H9 (cell line): ENCODE measurements around the gene TP73. TPM values are rescaled to one million over a fixed set of nuclear protein-coding genes. Genes with fewer than 3 reads are reported as not detected.

Source experiments
- DNase-seq: peaks from one replicate; pipeline ENCODE4 v3.0.0-alpha.2; 2017
- H2AFZ ChIP-seq: one replicate; pipeline ENCODE4 v1.6.1; 2013; ENCODE audit warnings: mild to moderate bottlenecking, low read length, control low read depth, moderate library complexity
- H2AK5ac ChIP-seq: 2 replicates; pipeline ENCODE4 v1.6.1; 2013; ENCODE audit warnings: low read length, control low read depth, mixed read lengths; ENCODE audit not compliant: insufficient read length
- H2BK120ac ChIP-seq: one replicate; pipeline ENCODE4 v1.6.1; 2013; ENCODE audit warnings: low read depth, mild to moderate bottlenecking, low read length, control low read depth, inconsistent platforms; ENCODE audit not compliant: poor library complexity, severe bottlenecking
- H2BK12ac ChIP-seq: 2 replicates; pipeline ENCODE4 v1.6.1; 2013; ENCODE audit warnings: low read length, control low read depth, mixed read lengths, low read depth; ENCODE audit not compliant: insufficient read length
- H2BK15ac ChIP-seq: 2 replicates; pipeline ENCODE4 v1.6.1; 2013; ENCODE audit warnings: low read depth, low read length, control low read depth
- H2BK20ac ChIP-seq: one replicate; pipeline ENCODE4 v1.6.1; 2013; ENCODE audit warnings: low read depth, mild to moderate bottlenecking, low read length, control low read depth, inconsistent platforms; ENCODE audit not compliant: poor library complexity, severe bottlenecking
- H2BK5ac ChIP-seq: 2 replicates; pipeline ENCODE4 v1.6.1; 2013; ENCODE audit warnings: low read length, control low read depth, mixed read lengths; ENCODE audit not compliant: insufficient read length
- H3K14ac ChIP-seq: 2 replicates; pipeline ENCODE4 v1.6.1; 2013; ENCODE audit warnings: low read length, control low read depth; ENCODE audit not compliant: insufficient read depth
- H3K18ac ChIP-seq: 2 replicates; pipeline ENCODE4 v1.6.1; 2013; ENCODE audit warnings: low read depth, mild to moderate bottlenecking, mixed read lengths, low read length, control low read depth; ENCODE audit not compliant: insufficient read length
- H3K23ac ChIP-seq: 2 replicates; pipeline ENCODE4 v1.6.1; 2013; ENCODE audit warnings: low read length, control low read depth, mixed read lengths, low read depth; ENCODE audit not compliant: insufficient read length
- H3K23me2 ChIP-seq: 2 replicates; pipeline ENCODE4 v1.6.1; 2013; ENCODE audit warnings: low read depth, mild to moderate bottlenecking, mixed read lengths, low read length, control low read depth; ENCODE audit not compliant: insufficient read length, poor library complexity, severe bottlenecking
- H3K27ac ChIP-seq: 2 replicates; pipeline ENCODE4 v1.5.1; 2013; ENCODE audit warnings: low read length, control low read depth, mixed read lengths, low read depth; ENCODE audit not compliant: insufficient read length
- H3K27me3 ChIP-seq: 2 replicates; pipeline ENCODE4 v1.6.1; 2013; ENCODE audit warnings: low read length, control low read depth, inconsistent platforms; ENCODE audit not compliant: insufficient read depth
- H3K4ac ChIP-seq: 2 replicates; pipeline ENCODE4 v1.6.1; 2013; ENCODE audit warnings: low read depth, mild to moderate bottlenecking, control low read depth, inconsistent platforms, low read length, moderate library complexity
- H3K4me1 ChIP-seq: 2 replicates; pipeline ENCODE4 v1.6.1; 2013; ENCODE audit warnings: low read length, control low read depth, inconsistent platforms; ENCODE audit not compliant: insufficient read depth
- H3K4me2 ChIP-seq: 2 replicates; pipeline ENCODE4 v1.6.1; 2013; ENCODE audit warnings: low read length, control low read depth, mixed read lengths; ENCODE audit not compliant: insufficient read length, insufficient read depth
- H3K56ac ChIP-seq: 2 replicates; pipeline ENCODE4 v1.6.1; 2013; ENCODE audit warnings: low read depth, mild to moderate bottlenecking, mixed read lengths, low read length, control low read depth; ENCODE audit not compliant: insufficient read length
- H3K79me1 ChIP-seq: 2 replicates; pipeline ENCODE4 v1.6.1; 2013; ENCODE audit warnings: low read depth, mild to moderate bottlenecking, moderate library complexity, low read length, control low read depth, inconsistent platforms; ENCODE audit not compliant: insufficient read depth, poor library complexity, severe bottlenecking
- H3K79me2 ChIP-seq: 2 replicates; pipeline ENCODE4 v1.6.1; 2013; ENCODE audit warnings: low read length, control low read depth, inconsistent platforms; ENCODE audit not compliant: insufficient read depth
- H3K9ac ChIP-seq: 2 replicates; pipeline ENCODE4 v1.6.1; 2013; ENCODE audit warnings: low read length, control low read depth, mixed read lengths; ENCODE audit not compliant: insufficient read length; ENCODE audit errors: extremely low read depth
- H3K9me3 ChIP-seq: one replicate; pipeline ENCODE4 v1.6.1; 2013; ENCODE audit warnings: low read depth, low read length, inconsistent platforms; ENCODE audit not compliant: control insufficient read depth
- H3T11ph ChIP-seq: one replicate; pipeline ENCODE4 v1.6.1; 2013; ENCODE audit warnings: mild to moderate bottlenecking, low read length, control low read depth, inconsistent platforms
- H4K20me1 ChIP-seq: one replicate; pipeline ENCODE4 v1.6.1; 2013; ENCODE audit not compliant: control insufficient read depth, insufficient read length, insufficient read depth
- H4K5ac ChIP-seq: 2 replicates; pipeline ENCODE4 v1.6.1; 2013; ENCODE audit warnings: low read depth, mild to moderate bottlenecking, mixed read lengths, low read length, control low read depth; ENCODE audit not compliant: insufficient read length
- H4K8ac ChIP-seq: replicated peaks from 2 replicates; pipeline ENCODE4 v1.6.1; 2013; ENCODE audit warnings: low read length, control low read depth, mixed read lengths, low read depth; ENCODE audit not compliant: insufficient read length
- H4K91ac ChIP-seq: 2 replicates; pipeline ENCODE4 v1.6.1; 2013; ENCODE audit warnings: low read depth, mild to moderate bottlenecking, moderate library complexity, mixed read lengths, low read length, control low read depth; ENCODE audit not compliant: insufficient read length
- H3K27ac Mint-ChIP-seq, 3 experiments: 2 replicates in 2 of 3; 3 replicates in 1 of 3; pipeline ENCODE4 v1.8.0; 2020 to 2021; ENCODE audit warnings: mixed read lengths in 3 of 3, mild to moderate bottlenecking in 1 of 3, moderate library complexity in 1 of 3
- H3K27me3 Mint-ChIP-seq: 2 replicates; pipeline ENCODE4 v1.8.0; 2021; ENCODE audit warnings: low read depth, mild to moderate bottlenecking, moderate library complexity, mixed read lengths
- H3K36me3 Mint-ChIP-seq, 3 experiments: 2 replicates in 2 of 3; 3 replicates in 1 of 3; pipeline ENCODE4 v1.8.0; 2020 to 2021; ENCODE audit warnings: low read depth in 3 of 3, mixed read lengths in 3 of 3; ENCODE audit not compliant: insufficient read depth in 1 of 3
- H3K4me1 Mint-ChIP-seq, 2 experiments: 2 replicates each; pipeline ENCODE4 v1.8.0; 2020; ENCODE audit warnings: mixed read lengths in 2 of 2
- H3K4me3 Mint-ChIP-seq, 2 experiments: 2 replicates in 1 of 2; 3 replicates in 1 of 2; pipeline ENCODE4 v1.8.0; 2020 to 2021; ENCODE audit warnings: mild to moderate bottlenecking in 2 of 2, mixed read lengths in 2 of 2, moderate library complexity in 1 of 2
- H3K9me3 Mint-ChIP-seq, 2 experiments: 2 replicates in 1 of 2; 3 replicates in 1 of 2; pipeline ENCODE4 v1.8.0; 2020; ENCODE audit warnings: mild to moderate bottlenecking in 2 of 2, mixed read lengths in 2 of 2, moderate library complexity in 1 of 2
- WGBS: extraction: QIAGEN DNeasy Blood & Tissue Kit; methylation state at CpG from one replicate; pipeline ENCODE4 v1.1.7; 2013; ENCODE audit warnings: missing lambda C conversion rate, low lambda C conversion rate, mixed read lengths; ENCODE audit not compliant: insufficient read length; ENCODE audit errors: extremely low coverage; 5-methylcytosine and 5-hydroxymethylcytosine counted together
- total RNA-seq: library from RNA; stranded (reverse); gene quantifications from 2 replicates; pipeline ENCODE4 v1.2.1, GENCODE V29; 2021
- TF ChIP-seq, protein P1 (sequence below): fragments of 200-600 bp; sonication (generic); conservative IDR thresholded peaks from 3 replicates; pipeline ENCODE4 v1.8.0; 2021; ENCODE audit warnings: antibody characterized with exemption, mild to moderate bottlenecking

Gene TP73
- total RNA-seq, 1 experiment from 2014 or later = 4.7 TPM

DNA sequence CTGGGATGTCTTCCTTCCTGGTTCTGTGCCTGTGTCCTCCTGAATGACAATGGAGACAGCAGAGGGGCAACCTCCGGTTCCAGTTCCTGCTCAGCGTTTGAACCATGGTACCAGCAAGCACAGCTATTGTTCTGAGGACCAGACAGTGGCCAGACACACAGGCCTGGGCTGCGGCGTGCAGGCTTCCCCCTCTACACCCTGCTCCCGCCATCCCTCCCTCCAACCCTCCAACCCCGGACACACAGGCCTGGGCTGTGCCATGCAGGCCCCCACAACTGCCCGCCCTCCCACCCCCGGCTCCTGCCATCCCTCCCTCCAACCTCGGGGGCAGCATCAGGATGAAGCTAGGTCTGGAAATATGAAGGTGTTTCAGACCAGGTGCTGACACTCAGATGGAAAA, 35.5 kb upstream of the TP73 start:
- Mint-ChIP-seq H3K27ac (no peak overlapping the region), H3K4me1 (peaks cover 33 to 38% of the 10 kb centered on the region in 2 experiments), H3K27me3 (peaks cover 34% of the 10 kb centered on the region)

More for the DNA sequence above, 35.5 kb upstream of the TP73 start:
- Histone ChIP-seq H3K27ac (no peak overlapping the region), H4K5ac (no peak overlapping the region), H3K23me2 (no peaks in the 10 kb centered on the region), H3K14ac (no peak overlapping the region), H3K79me1 (no peaks in the 10 kb centered on the region), H4K91ac (no peak overlapping the region), H3K9me3 (no peaks in the 10 kb centered on the region), H3T11ph (no peak overlapping the region), H3K9ac (no peak overlapping the region), H2AFZ (no peak overlapping the region), H2BK20ac (no peak overlapping the region), H4K20me1 (no peaks in the 10 kb centered on the region), H2BK15ac (no peak overlapping the region), H3K27me3 (no peaks in the 10 kb centered on the region; the same call in 1 of the 2 replicates), H3K79me2 (no peaks in the 10 kb centered on the region), H3K18ac (no peak overlapping the region), H3K4me2 (no peak overlapping the region), H2BK120ac (no peak overlapping the region), H3K4ac (no peak overlapping the region), H4K8ac (no peak overlapping the region), H2BK12ac (no peak overlapping the region), H3K56ac (no peak overlapping the region), H2BK5ac (no peak overlapping the region), H3K23ac (no peak overlapping the region), H3K4me1 (no peaks in the 10 kb centered on the region; the same call in 1 of the 2 replicates), H2AK5ac (no peak overlapping the region)
- Mint-ChIP-seq H3K9me3 (no peaks in the 10 kb centered on the region; a peak in 1 of 5 replicates), H3K4me3 (no peak overlapping the region), H3K36me3 (no peaks in the 10 kb centered on the region)
- no peak for DNase-seq
- WGBS = no CpG with 5 or more reads among the region's 9 CpGs
- TF ChIP-seq, protein P1, sequence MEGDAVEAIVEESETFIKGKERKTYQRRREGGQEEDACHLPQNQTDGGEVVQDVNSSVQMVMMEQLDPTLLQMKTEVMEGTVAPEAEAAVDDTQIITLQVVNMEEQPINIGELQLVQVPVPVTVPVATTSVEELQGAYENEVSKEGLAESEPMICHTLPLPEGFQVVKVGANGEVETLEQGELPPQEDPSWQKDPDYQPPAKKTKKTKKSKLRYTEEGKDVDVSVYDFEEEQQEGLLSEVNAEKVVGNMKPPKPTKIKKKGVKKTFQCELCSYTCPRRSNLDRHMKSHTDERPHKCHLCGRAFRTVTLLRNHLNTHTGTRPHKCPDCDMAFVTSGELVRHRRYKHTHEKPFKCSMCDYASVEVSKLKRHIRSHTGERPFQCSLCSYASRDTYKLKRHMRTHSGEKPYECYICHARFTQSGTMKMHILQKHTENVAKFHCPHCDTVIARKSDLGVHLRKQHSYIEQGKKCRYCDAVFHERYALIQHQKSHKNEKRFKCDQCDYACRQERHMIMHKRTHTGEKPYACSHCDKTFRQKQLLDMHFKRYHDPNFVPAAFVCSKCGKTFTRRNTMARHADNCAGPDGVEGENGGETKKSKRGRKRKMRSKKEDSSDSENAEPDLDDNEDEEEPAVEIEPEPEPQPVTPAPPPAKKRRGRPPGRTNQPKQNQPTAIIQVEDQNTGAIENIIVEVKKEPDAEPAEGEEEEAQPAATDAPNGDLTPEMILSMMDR = no peak
